Stimulated activated CD4-positive, alpha-beta T cell treated with anti-CD3 and anti-CD28 coated beads, Interleukin-4, amount 100 ng/mL, for 24 hours (primary cell): ENCODE measurements around the gene DIS3L2.
"Not testable (repeated sequence)": the region's sequence is repeated elsewhere in the genome, so short reads cannot be mapped to it uniquely, and the experiment has no call there.

Experiments
- DNase-seq: peaks from one replicate; pipeline ENCODE4 v3.0.0-alpha.2; 2020

The DIS3L2 gene

DNA sequence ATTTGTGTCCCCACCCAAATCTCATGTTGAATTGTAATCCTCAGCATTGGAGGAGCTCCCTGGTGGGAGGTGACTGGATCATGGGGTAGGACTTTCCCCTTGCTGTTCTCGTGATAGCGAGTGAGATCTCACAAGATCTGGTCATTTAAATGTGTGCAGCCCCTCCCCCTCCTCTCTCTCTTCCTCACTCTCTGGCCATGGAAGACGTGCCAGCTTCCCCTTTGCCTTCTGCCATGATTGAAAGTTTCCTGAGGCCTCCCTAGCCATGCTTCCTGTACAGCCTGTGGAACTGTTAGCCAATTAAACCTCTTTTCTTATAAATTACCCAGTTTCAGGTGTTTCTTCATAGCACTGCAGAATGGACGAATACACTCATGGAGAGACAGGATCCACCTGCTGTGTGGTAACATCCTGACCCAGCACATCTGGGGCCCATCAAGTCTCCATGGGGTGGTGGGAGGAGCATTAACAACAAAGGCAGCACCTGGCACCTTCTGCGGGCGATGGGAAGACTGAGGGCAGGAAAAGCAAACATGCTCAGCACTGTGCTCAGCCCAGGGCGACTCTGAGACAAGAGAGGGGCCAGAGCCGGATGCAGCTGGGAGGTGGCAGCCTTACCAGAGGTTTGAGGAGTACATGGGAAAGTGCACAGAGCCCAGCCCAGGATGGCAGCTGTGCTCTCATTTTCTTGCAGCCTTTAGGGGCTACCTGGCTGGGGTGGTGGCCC, 400.8 kb downstream of the DIS3L2 start:
- no peak for DNase-seq

GRCh38 chr2:232363064-232363783, 401.7 kb downstream of the DIS3L2 start:
- not testable (repeated sequence) for DNase-seq

GRCh38 chr2:232363784-232364615, 402.5 kb downstream of the DIS3L2 start:
- no peak for DNase-seq

- not testable (repeated sequence) for DNase-seq
These were observed 403.5 kb downstream of the DIS3L2 start for GRCh38 chr2:232364806-232365594.

DNA sequence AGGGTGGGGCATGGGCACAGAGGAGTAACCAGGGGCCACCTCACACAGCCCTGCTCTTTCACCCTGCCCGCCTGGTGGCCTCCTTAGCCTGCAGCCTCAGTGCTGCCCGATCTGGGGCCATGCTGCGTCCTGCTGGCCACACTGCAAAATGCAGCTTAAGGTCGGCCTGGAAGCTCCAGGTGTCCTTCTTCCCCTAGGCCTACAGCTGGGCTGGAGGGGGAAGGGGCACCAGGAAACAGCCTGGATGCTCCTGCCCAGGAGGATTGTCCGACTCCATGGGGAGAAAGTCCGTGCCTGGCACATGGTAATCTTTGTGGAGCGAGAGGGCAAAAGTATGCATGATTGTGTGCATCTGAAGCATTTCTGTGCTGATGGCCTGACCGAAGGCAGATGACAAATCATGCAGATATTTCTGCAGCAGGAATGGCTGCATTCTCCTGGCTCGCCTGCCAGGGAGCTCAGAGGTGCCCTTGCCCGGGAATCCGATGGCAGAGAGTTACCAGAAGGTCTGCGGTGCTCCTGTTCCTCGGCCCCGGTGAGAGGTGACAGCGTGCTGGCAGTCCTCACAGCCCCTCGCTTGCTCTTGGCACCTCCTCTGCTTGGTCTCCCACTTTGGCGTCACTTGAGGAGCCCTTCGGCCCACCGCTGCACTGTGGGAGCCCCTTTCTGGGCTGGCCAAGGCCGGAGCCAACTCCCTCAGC, 404.3 kb downstream of the DIS3L2 start:
- DNase-seq, result no peak

GRCh38 chr2:232366461-232366860, 404.9 kb downstream of the DIS3L2 start:
- DNase-seq, result not testable (repeated sequence)

- no peak for DNase-seq
These were observed 405.5 kb downstream of the DIS3L2 start for GRCh38 chr2:232367016-232367415.

GRCh38 chr2:232367591-232368233, 406.2 kb downstream of the DIS3L2 start:
- no peak for DNase-seq

DNA sequence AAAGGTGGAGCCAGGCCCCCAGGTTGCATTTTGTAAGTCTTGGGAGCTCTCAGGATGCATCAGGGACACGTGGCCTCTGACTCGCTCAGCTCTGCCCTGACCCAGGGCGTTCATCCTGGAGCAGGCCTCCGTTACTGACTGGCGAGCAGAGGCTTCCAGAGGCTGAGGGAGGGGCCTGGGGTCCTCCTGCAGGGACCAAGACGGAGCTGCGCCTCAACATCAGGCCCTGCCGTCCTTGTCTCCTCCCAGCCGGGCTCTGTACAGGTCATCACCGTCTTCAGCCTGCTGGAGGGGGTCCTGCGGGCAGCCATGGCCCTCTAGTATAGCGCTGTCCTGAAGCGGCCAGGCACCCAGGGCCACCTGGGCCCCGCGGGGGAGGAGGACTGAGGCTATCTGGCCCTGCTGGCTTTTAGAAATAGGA, 406.8 kb downstream of the DIS3L2 start:
- DNase-seq, result no peak

GRCh38 chr2:232369126-232369951, 407.8 kb downstream of the DIS3L2 start:
- DNase-seq, result no peak

GRCh38 chr2:232370007-232370406, 408.5 kb downstream of the DIS3L2 start:
- not testable (repeated sequence) for DNase-seq

- DNase-seq, result no peak
These were observed 411.0 kb downstream of the DIS3L2 start for GRCh38 chr2:232372231-232373208.

DNA sequence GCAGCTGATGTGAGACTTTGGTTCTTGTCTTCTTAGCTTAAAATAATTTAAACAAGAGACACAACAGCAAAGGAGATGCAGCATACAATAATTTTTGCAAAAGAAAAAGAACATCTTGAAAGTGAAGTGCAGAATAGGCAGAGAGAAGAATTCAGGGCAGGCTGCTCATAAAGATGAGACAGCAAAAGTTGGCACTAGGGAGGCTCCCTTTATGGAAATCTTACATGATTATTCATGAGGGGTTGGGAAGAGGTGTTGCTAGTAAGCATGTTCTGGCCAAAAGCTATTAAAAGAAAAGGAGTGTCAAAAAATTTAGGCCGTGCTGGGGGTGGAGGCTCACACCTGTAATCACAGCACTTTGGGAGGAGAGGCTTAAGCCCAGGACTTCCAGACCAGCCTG, 412.8 kb downstream of the DIS3L2 start:
- DNase-seq, result no peak

GRCh38 chr2:232375164-232375563, 413.7 kb downstream of the DIS3L2 start:
- DNase-seq, result no peak

DNA sequence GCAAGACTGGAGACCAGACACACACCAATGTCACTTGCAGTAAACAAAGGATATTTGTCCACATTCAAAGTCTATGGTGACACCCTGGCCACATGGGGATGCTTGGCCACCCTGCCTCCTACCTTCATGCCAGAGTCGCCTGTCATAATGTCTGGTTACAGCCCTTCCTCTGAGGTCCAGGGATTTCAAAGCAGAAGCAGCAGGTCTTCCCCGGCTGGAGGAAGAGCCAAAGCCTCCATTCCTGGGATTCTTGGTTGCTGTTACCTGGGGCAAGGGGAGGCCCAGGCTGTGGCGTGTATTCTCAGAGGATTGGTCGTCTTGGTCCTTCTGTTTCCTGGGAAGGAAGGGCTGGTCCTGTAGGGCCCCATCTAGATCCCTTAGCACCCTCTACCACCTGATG, 414.7 kb downstream of the DIS3L2 start:
- DNase-seq, result no peak

DNA sequence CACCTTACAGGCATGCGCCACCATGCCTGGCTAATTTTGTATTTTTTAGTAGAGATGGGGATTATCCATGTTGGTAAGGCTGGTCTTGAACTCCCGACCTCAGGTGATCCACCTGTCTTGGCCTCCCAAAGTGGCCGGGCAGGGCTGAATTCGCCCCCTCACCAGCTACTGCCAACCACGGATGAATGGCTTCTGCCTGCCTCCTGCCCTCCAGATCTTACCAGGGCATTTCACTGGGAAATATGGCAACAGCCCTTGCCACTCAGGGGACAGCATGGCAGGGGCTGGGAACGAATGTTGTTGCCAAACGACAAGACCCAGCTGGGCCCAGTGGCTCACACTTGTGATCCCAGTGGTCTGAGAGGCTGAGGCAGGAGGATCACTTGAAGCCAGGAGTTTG, 415.2 kb downstream of the DIS3L2 start:
- DNase-seq, result no peak

- no peak for DNase-seq
These were observed 415.8 kb downstream of the DIS3L2 start for GRCh38 chr2:232377319-232377718.

DNA sequence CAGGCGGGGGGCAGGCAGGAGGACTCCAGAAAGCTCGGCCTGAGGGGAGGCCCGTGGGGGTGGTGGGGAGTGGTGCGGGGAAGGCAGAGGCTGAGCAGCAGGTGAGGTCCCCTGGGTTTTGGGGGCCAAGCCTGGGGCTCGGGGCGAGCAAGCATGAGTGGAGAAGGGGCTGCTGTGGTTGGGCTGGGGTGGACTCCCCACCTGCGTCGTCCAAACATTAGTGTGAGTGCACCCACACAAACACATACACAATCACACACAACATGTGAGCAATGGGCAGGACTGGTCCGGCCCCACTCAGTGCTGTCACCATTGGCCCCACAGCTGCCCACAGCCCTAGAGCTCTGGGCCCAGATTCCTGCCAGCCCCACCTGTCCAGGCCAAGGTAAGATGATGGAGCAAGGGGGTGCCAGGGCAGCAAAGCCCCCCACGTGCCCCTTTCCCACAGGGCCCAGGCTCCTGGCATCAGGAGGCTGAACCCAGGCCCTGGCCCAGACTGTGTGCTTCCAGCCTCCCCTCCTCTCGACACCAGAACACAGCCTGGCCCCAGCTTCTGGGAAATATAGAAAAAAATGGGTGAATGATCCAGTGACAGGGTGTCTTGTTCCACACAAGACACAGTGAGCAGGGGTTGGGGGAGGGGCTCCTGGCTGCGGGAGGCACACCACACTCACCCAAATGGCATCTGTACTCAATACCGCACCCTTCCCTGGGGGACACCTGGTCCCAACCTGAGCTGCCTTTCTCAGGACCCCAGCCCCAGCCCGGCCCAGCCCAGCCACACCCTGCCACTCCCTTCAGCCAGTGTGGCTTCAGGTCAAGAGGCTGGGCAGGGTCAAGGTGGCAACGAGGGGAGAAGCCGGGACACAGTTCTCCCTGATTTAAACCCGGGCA, 416.6 kb downstream of the DIS3L2 start:
- no peak for DNase-seq
